ENCODE measurements around the gene CACNG8.

The CACNG8 gene

DNA sequence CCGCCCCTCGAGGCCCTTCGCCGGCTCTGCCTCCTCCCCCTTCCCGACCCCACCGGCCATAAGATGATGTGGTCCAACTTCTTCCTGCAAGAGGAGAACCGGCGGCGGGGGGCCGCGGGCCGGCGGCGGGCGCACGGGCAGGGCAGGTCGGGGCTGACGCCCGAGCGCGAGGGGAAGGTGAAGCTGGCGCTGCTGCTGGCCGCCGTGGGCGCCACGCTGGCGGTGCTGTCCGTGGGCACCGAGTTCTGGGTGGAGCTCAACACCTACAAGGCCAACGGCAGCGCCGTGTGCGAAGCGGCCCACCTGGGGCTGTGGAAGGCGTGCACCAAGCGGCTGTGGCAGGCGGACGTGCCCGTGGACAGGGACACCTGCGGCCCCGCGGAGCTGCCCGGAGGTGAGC is 30.1 kb downstream of the CACNG8 start:
- no peak for DNase-seq (ENCODE audit: low spot score)

- no peak for DNase-seq (ENCODE audit: low spot score)
Observed at GRCh38 chr19:53993448-53993847, 30.7 kb downstream of the CACNG8 start.

DNA sequence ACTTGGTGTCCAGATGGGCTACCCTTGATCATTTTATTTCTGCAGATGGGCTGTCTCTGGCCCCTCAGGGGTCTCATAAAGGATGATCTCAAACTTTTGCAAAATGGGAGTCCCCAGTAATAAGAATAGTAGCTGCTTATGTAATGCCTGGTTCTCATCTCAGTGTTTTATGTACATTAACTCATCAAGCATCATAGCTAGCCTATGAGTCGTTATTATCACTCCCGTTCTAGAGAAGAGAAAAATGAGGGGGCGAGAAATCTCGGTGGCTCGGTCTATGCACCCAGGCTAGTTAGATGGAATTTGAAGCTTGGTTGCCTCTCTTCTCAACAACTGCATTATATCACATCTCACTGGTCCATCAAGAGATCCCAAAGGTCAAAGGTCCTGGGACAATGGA is 32.1 kb downstream of the CACNG8 start:
- no peak for DNase-seq (ENCODE audit: low spot score)

- no peak for DNase-seq (ENCODE audit: low spot score)
Observed at GRCh38 chr19:53998223-53998622, 35.5 kb downstream of the CACNG8 start.

GRCh38 chr19:53999694-54000093 is 37.0 kb downstream of the CACNG8 start:
- DNase-seq (ENCODE audit: low spot score), result no peak

GRCh38 chr19:54001496-54001895 is 38.8 kb downstream of the CACNG8 start:
- DNase-seq (ENCODE audit: low spot score), result no peak

DNA sequence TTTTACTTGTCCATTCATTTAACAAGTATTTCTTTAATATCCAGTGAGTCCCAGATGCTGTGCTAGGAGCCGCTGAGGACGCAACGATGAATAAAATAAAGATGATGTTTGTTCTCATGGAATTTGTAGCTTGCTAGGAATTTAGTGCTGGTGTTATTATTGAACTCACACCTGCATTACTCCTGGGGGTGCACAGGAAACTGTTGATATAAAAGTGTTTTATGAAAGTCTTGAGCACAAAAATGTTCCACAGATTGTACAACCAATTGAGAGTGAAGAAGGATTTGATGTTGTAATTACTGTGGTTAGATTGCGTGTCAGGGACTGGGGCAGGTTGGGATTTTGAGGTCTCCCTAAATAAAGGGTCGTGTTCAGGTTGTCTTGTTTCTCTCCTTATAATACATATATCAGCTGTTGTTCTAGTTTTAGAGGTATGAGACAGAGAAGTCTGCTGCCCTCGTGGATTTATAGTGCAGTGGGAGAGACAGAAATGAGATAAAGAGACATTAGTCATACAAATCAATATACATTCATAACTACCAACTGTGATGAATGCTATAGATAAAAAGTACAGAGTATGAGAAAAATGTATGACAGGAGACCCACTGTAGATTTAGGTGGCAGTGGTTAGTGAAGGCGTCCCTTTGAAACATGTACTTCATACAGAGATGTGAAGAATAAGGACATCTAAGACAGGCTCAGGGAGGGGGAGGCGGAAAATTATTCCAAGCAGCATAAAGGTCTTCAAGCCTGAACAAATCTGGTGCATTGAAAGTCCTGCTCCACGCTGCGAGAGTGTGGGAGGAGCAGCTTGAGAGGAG is 40.0 kb downstream of the CACNG8 start:
- DNase-seq (ENCODE audit: low spot score), result no peak

DNA sequence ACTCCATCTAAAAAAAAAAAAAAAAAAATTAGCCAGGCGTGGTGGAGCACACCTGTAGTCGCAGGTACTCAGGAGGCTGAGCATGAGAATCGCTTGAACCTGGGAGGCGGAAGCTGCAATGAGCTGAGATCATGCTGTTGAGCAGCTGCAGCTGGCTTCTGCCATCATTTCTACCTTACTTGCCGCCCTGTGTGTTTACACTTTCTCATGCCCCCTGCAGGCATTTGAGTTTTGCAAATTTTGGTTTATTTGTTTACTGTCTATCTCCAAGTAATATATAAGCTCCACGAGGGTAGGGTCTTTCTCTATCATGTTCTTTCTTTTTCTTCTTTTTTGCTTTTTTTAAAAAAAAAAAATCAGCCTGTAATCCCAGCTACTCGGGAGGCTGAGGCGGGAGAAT is 46.7 kb downstream of the CACNG8 start:
- no peak for DNase-seq (ENCODE audit: low spot score)

GRCh38 chr19:54010474-54010873 is 47.7 kb downstream of the CACNG8 start:
- DNase-seq (ENCODE audit: low spot score), result no peak

- DNase-seq (ENCODE audit: low spot score), result no peak
Observed at GRCh38 chr19:54011507-54012211, 48.9 kb downstream of the CACNG8 start.

GRCh38 chr19:54013866-54014265 is 51.1 kb downstream of the CACNG8 start:
- DNase-seq (ENCODE audit: low spot score), result no peak

GRCh38 chr19:54014920-54015560 is 52.3 kb downstream of the CACNG8 start:
- no peak for DNase-seq (ENCODE audit: low spot score)

GRCh38 chr19:54017261-54017660 is 54.5 kb downstream of the CACNG8 start:
- no peak for DNase-seq (ENCODE audit: low spot score)

- DNase-seq (ENCODE audit: low spot score), result no peak
Observed at GRCh38 chr19:54021363-54021762, 58.6 kb downstream of the CACNG8 start.

DNA sequence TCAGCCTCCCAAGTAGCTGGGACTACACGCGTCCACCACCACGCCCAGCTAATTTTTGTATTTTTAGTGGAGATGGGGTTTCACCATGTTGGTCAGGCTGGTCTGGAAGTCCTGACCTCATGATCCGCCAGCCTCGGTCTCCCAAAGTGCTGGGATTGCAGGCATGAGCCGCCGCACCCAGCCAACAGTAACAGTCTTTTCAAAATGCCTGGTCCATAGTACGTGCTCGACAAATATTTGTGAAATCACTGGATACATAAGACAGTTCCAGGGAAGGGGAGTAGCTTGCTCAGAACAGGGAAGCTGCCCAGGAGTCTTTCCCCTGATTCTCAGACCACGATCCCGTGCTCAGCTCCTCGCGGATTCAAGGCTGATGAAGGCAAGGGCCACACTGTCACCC is 59.2 kb downstream of the CACNG8 start:
- no peak for DNase-seq (ENCODE audit: low spot score)

DNA sequence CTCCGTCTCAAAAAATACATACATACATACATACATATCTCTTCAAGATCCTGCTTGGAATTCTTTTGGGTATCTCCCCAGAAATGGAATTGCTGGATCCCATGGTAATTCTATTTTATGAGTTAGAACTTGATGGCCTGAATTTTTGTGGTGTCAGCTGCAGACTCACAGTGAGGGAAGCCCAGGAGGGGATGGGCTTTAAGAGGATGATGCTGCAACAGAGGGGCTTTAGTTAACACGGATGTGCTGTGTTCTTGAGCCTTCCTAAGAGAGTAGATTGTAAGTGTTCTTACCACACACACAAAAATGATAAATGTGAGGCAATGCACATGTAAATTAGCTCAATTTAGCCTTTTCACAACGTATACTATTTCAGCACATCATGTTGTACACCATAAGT is 60.5 kb downstream of the CACNG8 start:
- DNase-seq (ENCODE audit: low spot score), result no peak

GRCh38 chr19:54024660-54025059 is 61.9 kb downstream of the CACNG8 start:
- DNase-seq (ENCODE audit: low spot score), result no peak

- no peak for DNase-seq (ENCODE audit: low spot score)
Observed at GRCh38 chr19:54026656-54027055, 63.9 kb downstream of the CACNG8 start.

- no peak for DNase-seq (ENCODE audit: low spot score)
Observed at GRCh38 chr19:54029301-54029700, 66.6 kb downstream of the CACNG8 start.

DNA sequence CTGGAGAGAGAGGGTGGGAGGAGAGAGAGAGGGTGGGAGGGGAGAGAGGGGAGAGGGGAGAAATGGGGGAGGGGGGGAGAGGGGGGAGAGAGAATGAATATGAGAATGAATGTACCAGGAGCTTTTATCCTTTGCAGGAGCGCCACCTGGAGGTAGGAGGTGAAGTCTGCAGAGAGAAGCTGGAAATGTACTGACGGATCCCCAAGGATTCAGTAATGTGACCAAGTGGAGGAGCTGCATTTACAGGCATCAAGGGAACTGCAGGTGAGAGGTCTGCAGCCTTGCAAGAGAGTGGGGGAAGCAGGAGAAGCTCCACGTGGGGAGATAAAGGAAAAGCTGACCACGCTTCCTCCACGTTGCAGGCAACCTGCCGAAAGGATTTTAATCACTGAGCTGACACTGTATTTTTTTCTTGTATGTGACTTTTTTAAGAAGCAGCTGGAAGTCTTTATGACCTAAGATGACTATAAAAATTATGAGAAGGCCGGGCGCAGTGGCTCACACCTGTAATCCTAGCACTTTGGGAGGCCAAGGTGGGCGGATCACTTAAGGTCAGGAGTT is 67.3 kb downstream of the CACNG8 start:
- peak; percentile 39 for DNase-seq (ENCODE audit: low spot score)

GRCh38 chr19:54030895-54031586 is 68.3 kb downstream of the CACNG8 start:
- no peak for DNase-seq (ENCODE audit: low spot score)

Measured in HuH-7.5 (cell line).